KBM-7 (cell line): ENCODE measurements around the gene LAMA4.
"Not testable (repeated sequence)": the region's sequence is repeated elsewhere in the genome, so short reads cannot be mapped to it uniquely, and the experiment has no call there.

Experiments used
- DNase-seq: peaks from one replicate; pipeline ENCODE4 v3.0.0-alpha.2; 2015
- in situ Hi-C: fragments of 300-500 bp; cut with MboI; formaldehyde crosslinking; loops from 2 replicates; pipeline ENCODE4 v1.14.3; 2020; ENCODE audit warnings: low sequenced_read_pairs, low pct_unique_long_range_greater_than_20kb, mixed read lengths

The LAMA4 gene

GRCh38 chr6:112221981-112222852 lies 32.1 kb downstream of the LAMA4 start:
- DNase-seq = no peak
- in situ Hi-C loops = no loop called here

GRCh38 chr6:112221561-112221960 lies 32.8 kb downstream of the LAMA4 start:
- in situ Hi-C loops = no loop called here
- DNase-seq = no peak

GRCh38 chr6:112218563-112218962 lies 35.8 kb downstream of the LAMA4 start:
- DNase-seq = no peak
- in situ Hi-C loops = no loop called here

- no peak for DNase-seq
- in situ Hi-C loops = no loop called here
Observed at GRCh38 chr6:112216662-112217551, 37.5 kb downstream of the LAMA4 start.

- in situ Hi-C loops = no loop called here
Observed at GRCh38 chr6:112215488-112216284, 38.7 kb downstream of the LAMA4 start.

GRCh38 chr6:112214739-112215269 lies 39.6 kb downstream of the LAMA4 start:
- DNase-seq = no peak
- in situ Hi-C loops = no loop called here

More at GRCh38 chr6:112215488-112216284, 38.7 kb downstream of the LAMA4 start:
- DNase-seq = no peak

GRCh38 chr6:112210852-112211251 lies 43.5 kb downstream of the LAMA4 start:
- DNase-seq = no peak
- in situ Hi-C loops = no loop called here

- no peak for DNase-seq
- in situ Hi-C loops = no loop called here
Observed at GRCh38 chr6:112209131-112209530, 45.2 kb downstream of the LAMA4 start.

GRCh38 chr6:112207776-112208175 lies 46.6 kb downstream of the LAMA4 start:
- in situ Hi-C loops = no loop called here
- no peak for DNase-seq

GRCh38 chr6:112207131-112207530 lies 47.2 kb downstream of the LAMA4 start:
- no peak for DNase-seq
- in situ Hi-C loops = no loop called here

GRCh38 chr6:112206110-112206458 lies 48.3 kb downstream of the LAMA4 start:
- no peak for DNase-seq
- in situ Hi-C loops = no loop called here

GRCh38 chr6:112205427-112206109 lies 48.8 kb downstream of the LAMA4 start:
- DNase-seq = no peak
- in situ Hi-C loops = no loop called here

- DNase-seq = no peak
- in situ Hi-C loops = no loop called here
Observed at GRCh38 chr6:112204350-112204706, 50.0 kb downstream of the LAMA4 start.

- in situ Hi-C loops = no loop called here
- DNase-seq = no peak
Observed at GRCh38 chr6:112203577-112204349, 50.6 kb downstream of the LAMA4 start.

- DNase-seq = no peak
- in situ Hi-C loops = no loop called here
Observed at GRCh38 chr6:112202639-112203341, 51.6 kb downstream of the LAMA4 start.

GRCh38 chr6:112200185-112200914 lies 54.0 kb downstream of the LAMA4 start:
- in situ Hi-C loops, DNase-seq: not testable (repeated sequence)

GRCh38 chr6:112199001-112199403 lies 55.4 kb downstream of the LAMA4 start:
- DNase-seq = no peak
- in situ Hi-C loops = loop anchor here (25.0 kb wide), 1 partner anchor 113 kb away; no protein-coding TSS in a partner anchor
